Measurements from ENCODE around the gene RAB40C. TPM values are rescaled to one million over a fixed set of nuclear protein-coding genes. Genes with fewer than 3 reads are reported as not detected.

Gene RAB40C
- total and polyA plus RNA-seq, 4 donors, result 6.1 to 11.0 (median 9.2) TPM

DNA sequence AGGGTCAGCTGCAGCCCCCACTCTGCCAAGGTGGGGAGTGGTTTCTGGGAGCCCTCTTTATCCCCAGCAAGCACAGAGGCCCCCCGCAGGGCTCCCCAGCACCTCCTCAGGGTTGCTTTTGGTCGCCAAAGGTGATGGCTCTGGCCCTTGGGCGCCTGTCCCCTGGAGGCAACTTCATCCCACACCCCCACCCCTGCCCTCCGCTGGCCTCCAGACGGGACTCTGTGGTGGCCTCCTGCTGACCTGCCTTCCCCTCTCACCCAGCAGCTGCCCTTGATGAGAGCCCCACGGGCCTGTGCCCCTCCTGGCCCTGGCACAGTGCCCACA is 70.2 kb downstream of the RAB40C start:
- DNase-seq (ENCODE audit: low spot score), result no peak
- Histone ChIP-seq H3K27ac (ENCODE audit: low read depth in 1 of 2, low read length in 2 of 2) (peak overlapping the region in 1 of 2 donors; percentile 50), H3K4me3 (ENCODE audit: low read depth in 1 of 3, low read length in 3 of 3) (no peak overlapping the region)

DNA sequence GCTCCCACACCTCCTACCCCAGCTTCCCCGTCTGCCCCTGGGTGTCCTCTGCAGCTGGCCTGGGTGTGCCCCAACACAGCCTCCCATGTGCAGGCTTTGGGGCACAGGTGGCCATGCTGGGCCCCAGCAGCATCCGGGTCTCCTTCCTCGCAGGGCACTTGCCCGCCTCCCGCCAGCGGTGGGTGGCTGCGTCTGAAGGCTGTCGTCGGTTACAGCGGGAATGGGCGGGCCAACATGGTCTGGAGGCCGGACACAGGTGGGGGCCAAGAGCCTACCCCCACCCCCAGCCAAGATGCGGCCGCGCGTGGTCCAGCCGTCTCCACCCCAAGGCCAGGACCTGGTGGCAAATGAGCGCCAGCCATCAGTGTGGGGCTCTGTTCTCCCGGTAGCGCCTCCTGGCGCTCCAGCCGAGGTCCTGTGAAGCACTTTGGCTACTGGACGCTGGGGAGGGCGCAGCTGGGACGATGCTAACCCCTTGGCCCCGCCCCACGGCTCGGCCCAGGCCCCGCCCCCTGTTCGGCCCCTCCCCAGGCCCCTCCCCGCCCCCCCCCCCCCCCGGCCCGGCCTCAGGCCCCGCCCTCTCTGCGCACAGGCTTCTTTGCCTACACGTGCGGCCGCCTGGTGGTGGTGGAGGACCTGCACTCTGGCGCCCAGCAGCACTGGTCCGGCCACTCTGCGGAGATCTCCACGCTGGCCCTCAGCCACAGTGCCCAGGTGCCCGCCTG is 70.8 kb downstream of the RAB40C start:
- Histone ChIP-seq H3K9ac (ENCODE audit: low read depth in 1 of 2, low read length in 2 of 2) (no peak overlapping the region), H3K27me3 (ENCODE audit: control insufficient read depth in 4 of 4, insufficient read depth in 4 of 4, low read length in 3 of 4) (no peaks in the 10 kb centered on the region), H3K36me3 (ENCODE audit: control insufficient read depth in 4 of 4, insufficient read depth in 3 of 4, low read depth in 1 of 4, low read length in 3 of 4) (peaks cover 0 to 5% (median 0%) of the 10 kb centered on the region in 4 donors), H3K4me1 (ENCODE audit: control insufficient read depth in 4 of 4, insufficient read depth in 4 of 4, low read length in 3 of 4) (peaks cover 10 to 22% (median 15%) of the 10 kb centered on the region in 4 donors), H3K4me3 (ENCODE audit: low read depth in 1 of 3, low read length in 3 of 3) (peak overlapping the region in 1 of 3 donors; percentile 19), H3K9me3 (ENCODE audit: control insufficient read depth in 4 of 4, low read length in 3 of 4) (no peaks in the 10 kb centered on the region), H3K27ac (ENCODE audit: low read depth in 1 of 2, low read length in 2 of 2) (peak overlapping the region; percentile 50 to 52)
- DNase-seq (ENCODE audit: low spot score), result peak; percentile 83
- 29% methylated on average over 39 of the region's 43 CpGs for WGBS
- TF ChIP-seq RAD21 (IDR thresholded peaks at IDR 0.05) (peak in 1 of 2 donors; percentile 48), TAF1 (conservative IDR thresholded peaks at IDR 0.05) (no peak), NR2F2 (IDR thresholded peaks at IDR 0.05) (no peak), RXRA (IDR thresholded peaks at IDR 0.05) (no peak), FOXA2 (IDR thresholded peaks at IDR 0.05) (no peak), HNF4A (conservative IDR thresholded peaks at IDR 0.05) (no peak), EGR1 (IDR thresholded peaks at IDR 0.05; ENCODE audit: low read depth in 2 of 2) (no peak), HNF4G (IDR thresholded peaks at IDR 0.05) (no peak), FOXA1 (IDR thresholded peaks at IDR 0.05) (no peak), GABPA (IDR thresholded peaks at IDR 0.05 in 1 of 2, conservative IDR thresholded peaks at IDR 0.05 in 1 of 2) (peak in 1 of 2 donors; percentile 29), JUND (IDR thresholded peaks at IDR 0.05) (no peak), YY1 (IDR thresholded peaks at IDR 0.05) (no peak), SP1 (IDR thresholded peaks at IDR 0.05) (peak; percentile 38)
- TF ChIP-seq, protein P1, sequence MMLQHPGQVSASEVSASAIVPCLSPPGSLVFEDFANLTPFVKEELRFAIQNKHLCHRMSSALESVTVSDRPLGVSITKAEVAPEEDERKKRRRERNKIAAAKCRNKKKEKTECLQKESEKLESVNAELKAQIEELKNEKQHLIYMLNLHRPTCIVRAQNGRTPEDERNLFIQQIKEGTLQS (IDR thresholded peaks at IDR 0.05), result no peak
- TF ChIP-seq, protein P2, sequence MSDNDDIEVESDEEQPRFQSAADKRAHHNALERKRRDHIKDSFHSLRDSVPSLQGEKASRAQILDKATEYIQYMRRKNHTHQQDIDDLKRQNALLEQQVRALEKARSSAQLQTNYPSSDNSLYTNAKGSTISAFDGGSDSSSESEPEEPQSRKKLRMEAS (IDR thresholded peaks at IDR 0.05), result no peak
- TF ChIP-seq, protein P3, sequence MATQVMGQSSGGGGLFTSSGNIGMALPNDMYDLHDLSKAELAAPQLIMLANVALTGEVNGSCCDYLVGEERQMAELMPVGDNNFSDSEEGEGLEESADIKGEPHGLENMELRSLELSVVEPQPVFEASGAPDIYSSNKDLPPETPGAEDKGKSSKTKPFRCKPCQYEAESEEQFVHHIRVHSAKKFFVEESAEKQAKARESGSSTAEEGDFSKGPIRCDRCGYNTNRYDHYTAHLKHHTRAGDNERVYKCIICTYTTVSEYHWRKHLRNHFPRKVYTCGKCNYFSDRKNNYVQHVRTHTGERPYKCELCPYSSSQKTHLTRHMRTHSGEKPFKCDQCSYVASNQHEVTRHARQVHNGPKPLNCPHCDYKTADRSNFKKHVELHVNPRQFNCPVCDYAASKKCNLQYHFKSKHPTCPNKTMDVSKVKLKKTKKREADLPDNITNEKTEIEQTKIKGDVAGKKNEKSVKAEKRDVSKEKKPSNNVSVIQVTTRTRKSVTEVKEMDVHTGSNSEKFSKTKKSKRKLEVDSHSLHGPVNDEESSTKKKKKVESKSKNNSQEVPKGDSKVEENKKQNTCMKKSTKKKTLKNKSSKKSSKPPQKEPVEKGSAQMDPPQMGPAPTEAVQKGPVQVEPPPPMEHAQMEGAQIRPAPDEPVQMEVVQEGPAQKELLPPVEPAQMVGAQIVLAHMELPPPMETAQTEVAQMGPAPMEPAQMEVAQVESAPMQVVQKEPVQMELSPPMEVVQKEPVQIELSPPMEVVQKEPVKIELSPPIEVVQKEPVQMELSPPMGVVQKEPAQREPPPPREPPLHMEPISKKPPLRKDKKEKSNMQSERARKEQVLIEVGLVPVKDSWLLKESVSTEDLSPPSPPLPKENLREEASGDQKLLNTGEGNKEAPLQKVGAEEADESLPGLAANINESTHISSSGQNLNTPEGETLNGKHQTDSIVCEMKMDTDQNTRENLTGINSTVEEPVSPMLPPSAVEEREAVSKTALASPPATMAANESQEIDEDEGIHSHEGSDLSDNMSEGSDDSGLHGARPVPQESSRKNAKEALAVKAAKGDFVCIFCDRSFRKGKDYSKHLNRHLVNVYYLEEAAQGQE (IDR thresholded peaks at IDR 0.05), result no peak
- TF ChIP-seq, protein P4, sequence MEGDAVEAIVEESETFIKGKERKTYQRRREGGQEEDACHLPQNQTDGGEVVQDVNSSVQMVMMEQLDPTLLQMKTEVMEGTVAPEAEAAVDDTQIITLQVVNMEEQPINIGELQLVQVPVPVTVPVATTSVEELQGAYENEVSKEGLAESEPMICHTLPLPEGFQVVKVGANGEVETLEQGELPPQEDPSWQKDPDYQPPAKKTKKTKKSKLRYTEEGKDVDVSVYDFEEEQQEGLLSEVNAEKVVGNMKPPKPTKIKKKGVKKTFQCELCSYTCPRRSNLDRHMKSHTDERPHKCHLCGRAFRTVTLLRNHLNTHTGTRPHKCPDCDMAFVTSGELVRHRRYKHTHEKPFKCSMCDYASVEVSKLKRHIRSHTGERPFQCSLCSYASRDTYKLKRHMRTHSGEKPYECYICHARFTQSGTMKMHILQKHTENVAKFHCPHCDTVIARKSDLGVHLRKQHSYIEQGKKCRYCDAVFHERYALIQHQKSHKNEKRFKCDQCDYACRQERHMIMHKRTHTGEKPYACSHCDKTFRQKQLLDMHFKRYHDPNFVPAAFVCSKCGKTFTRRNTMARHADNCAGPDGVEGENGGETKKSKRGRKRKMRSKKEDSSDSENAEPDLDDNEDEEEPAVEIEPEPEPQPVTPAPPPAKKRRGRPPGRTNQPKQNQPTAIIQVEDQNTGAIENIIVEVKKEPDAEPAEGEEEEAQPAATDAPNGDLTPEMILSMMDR (IDR thresholded peaks at IDR 0.05; ENCODE audit: low read depth, low read length, missing input control), result peak; percentile 43
- TF ChIP-seq, protein P5, sequence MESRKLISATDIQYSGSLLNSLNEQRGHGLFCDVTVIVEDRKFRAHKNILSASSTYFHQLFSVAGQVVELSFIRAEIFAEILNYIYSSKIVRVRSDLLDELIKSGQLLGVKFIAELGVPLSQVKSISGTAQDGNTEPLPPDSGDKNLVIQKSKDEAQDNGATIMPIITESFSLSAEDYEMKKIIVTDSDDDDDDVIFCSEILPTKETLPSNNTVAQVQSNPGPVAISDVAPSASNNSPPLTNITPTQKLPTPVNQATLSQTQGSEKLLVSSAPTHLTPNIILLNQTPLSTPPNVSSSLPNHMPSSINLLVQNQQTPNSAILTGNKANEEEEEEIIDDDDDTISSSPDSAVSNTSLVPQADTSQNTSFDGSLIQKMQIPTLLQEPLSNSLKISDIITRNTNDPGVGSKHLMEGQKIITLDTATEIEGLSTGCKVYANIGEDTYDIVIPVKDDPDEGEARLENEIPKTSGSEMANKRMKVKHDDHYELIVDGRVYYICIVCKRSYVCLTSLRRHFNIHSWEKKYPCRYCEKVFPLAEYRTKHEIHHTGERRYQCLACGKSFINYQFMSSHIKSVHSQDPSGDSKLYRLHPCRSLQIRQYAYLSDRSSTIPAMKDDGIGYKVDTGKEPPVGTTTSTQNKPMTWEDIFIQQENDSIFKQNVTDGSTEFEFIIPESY (IDR thresholded peaks at IDR 0.05), result no peak

More for the DNA sequence above, 70.2 kb downstream of the RAB40C start:
- Histone ChIP-seq H3K36me3 (ENCODE audit: control insufficient read depth in 4 of 4, insufficient read depth in 3 of 4, low read depth in 1 of 4, low read length in 3 of 4) (peaks cover 0 to 6% (median 1%) of the 10 kb centered on the region in 4 donors), H3K27me3 (ENCODE audit: control insufficient read depth in 4 of 4, insufficient read depth in 4 of 4, low read length in 3 of 4) (no peaks in the 10 kb centered on the region), H3K9ac (ENCODE audit: low read depth in 1 of 2, low read length in 2 of 2) (no peak overlapping the region), H3K4me1 (ENCODE audit: control insufficient read depth in 4 of 4, insufficient read depth in 4 of 4, low read length in 3 of 4) (peaks cover 10 to 22% (median 15%) of the 10 kb centered on the region in 4 donors), H3K9me3 (ENCODE audit: control insufficient read depth in 4 of 4, low read length in 3 of 4) (no peaks in the 10 kb centered on the region)
- TF ChIP-seq HNF4A (conservative IDR thresholded peaks at IDR 0.05), result no peak
- TF ChIP-seq RXRA (IDR thresholded peaks at IDR 0.05), result no peak
- no peak for TF ChIP-seq GABPA (IDR thresholded peaks at IDR 0.05 in 1 of 2, conservative IDR thresholded peaks at IDR 0.05 in 1 of 2)
- TF ChIP-seq TAF1 (conservative IDR thresholded peaks at IDR 0.05), result no peak
- 67% methylated on average over 6 of the region's 6 CpGs for WGBS

All from liver (tissue), 9 donors.